ENCODE results near the gene TTC34. TPM values are rescaled to one million over a fixed set of nuclear protein-coding genes. Genes with fewer than 3 reads are reported as not detected.

Gene TTC34
- total RNA-seq, 2 donors from 2014 or later: under 0.01 to 0.52 TPM

- 67 to 75% methylated on average over 8 to 11 of the region's 11 CpGs for WGBS, 2 donors
Measured at GRCh38 chr1:2837316-2837715, 35.8 kb upstream of the TTC34 start.

GRCh38 chr1:2836333-2836970 lies 35.0 kb upstream of the TTC34 start:
- no peaks in the 10 kb centered on the region for H3K36me3 ChIP-seq (replicated peaks in 1 of 2; ENCODE audit: insufficient read depth in 1 of 2, low read depth in 2 of 2)
- H3K4me1 ChIP-seq: no peaks in the 10 kb centered on the region
- H3K4me3 ChIP-seq: no peak overlapping the region
- no peaks in the 10 kb centered on the region for H3K9me3 ChIP-seq
- H3K27ac ChIP-seq: no peak overlapping the region
- TF ChIP-seq POLR2A (IDR thresholded peaks at IDR 0.05) (no peak), CTCF (IDR thresholded peaks at IDR 0.05) (no peak)
- 74 to 83% methylated on average over 20 of the region's 20 CpGs for WGBS, 2 donors
- no peak for ATAC-seq
- DNase-seq: no peak
- no peaks in the 10 kb centered on the region for H3K27me3 ChIP-seq
- intact Hi-C loops (cut with DNase I): no loop called here

More at GRCh38 chr1:2837316-2837715, 35.8 kb upstream of the TTC34 start:
- no peaks in the 10 kb centered on the region for H3K9me3 ChIP-seq
- no peaks in the 10 kb centered on the region for H3K27me3 ChIP-seq
- DNase-seq (no peak), ATAC-seq (no peak)
- intact Hi-C loops (cut with DNase I): no loop called here
- no peak overlapping the region for H3K4me3 ChIP-seq
- H3K36me3 ChIP-seq (replicated peaks in 1 of 2; ENCODE audit: insufficient read depth in 1 of 2, low read depth in 2 of 2): no peaks in the 10 kb centered on the region
- no peak for TF ChIP-seq CTCF (IDR thresholded peaks at IDR 0.05)
- TF ChIP-seq POLR2A (IDR thresholded peaks at IDR 0.05): no peak
- no peaks in the 10 kb centered on the region for H3K4me1 ChIP-seq
- no peak overlapping the region for H3K27ac ChIP-seq

- TF ChIP-seq POLR2A (IDR thresholded peaks at IDR 0.05): no peak
- TF ChIP-seq CTCF (IDR thresholded peaks at IDR 0.05): no peak
Measured at GRCh38 chr1:2835650-2836159, 34.2 kb upstream of the TTC34 start.

GRCh38 chr1:2834741-2835564 lies 33.5 kb upstream of the TTC34 start:
- H3K9me3 ChIP-seq: no peaks in the 10 kb centered on the region
- DNase-seq (no peak), ATAC-seq (no peak)
- no peaks in the 10 kb centered on the region for H3K36me3 ChIP-seq (replicated peaks in 1 of 2; ENCODE audit: insufficient read depth in 1 of 2, low read depth in 2 of 2)
- intact Hi-C loops (cut with DNase I): no loop called here
- H3K27me3 ChIP-seq: no peaks in the 10 kb centered on the region
- TF ChIP-seq POLR2A (IDR thresholded peaks at IDR 0.05) (no peak), CTCF (IDR thresholded peaks at IDR 0.05) (no peak)
- no peaks in the 10 kb centered on the region for H3K4me1 ChIP-seq
- WGBS, 2 donors: 59 to 71% methylated on average over 18 to 23 of the region's 27 CpGs
- H3K27ac ChIP-seq: no peak overlapping the region
- H3K4me3 ChIP-seq: no peak overlapping the region

More at GRCh38 chr1:2835650-2836159, 34.2 kb upstream of the TTC34 start:
- WGBS, 2 donors: 60 to 78% methylated on average over 4 to 10 of the region's 10 CpGs
- ATAC-seq (no peak), DNase-seq (no peak)
- Histone ChIP-seq H3K27ac (no peak overlapping the region), H3K9me3 (no peaks in the 10 kb centered on the region), H3K36me3 (replicated peaks in 1 of 2; ENCODE audit: insufficient read depth in 1 of 2, low read depth in 2 of 2) (no peaks in the 10 kb centered on the region), H3K4me1 (no peaks in the 10 kb centered on the region), H3K4me3 (no peak overlapping the region), H3K27me3 (no peaks in the 10 kb centered on the region)
- intact Hi-C loops (cut with DNase I): no loop called here
